ENCODE data around the gene MYBBP1A.

Gene MYBBP1A

GRCh38 chr17:4555873-4556759 is 932 bp upstream of the MYBBP1A start:
- peaks cover 22% of the 10 kb centered on the region for H3K79me2 ChIP-seq (ENCODE audit: control insufficient read depth, insufficient read depth, low read length, unreplicated experiment)
- H3K27me3 ChIP-seq (ENCODE audit: insufficient read depth, low read length), result no peaks in the 10 kb centered on the region
- H3K4me1 ChIP-seq (ENCODE audit: control insufficient read depth, insufficient read depth, low read length, unreplicated experiment), result peaks cover 15% of the 10 kb centered on the region
- H3K27ac ChIP-seq (ENCODE audit: low read depth, low read length), result peak overlapping the region; percentile 44; the same call in 1 of the 2 replicates
- peak overlapping the region; percentile 78 for H2AFZ ChIP-seq (ENCODE audit: low read length, unreplicated experiment)
- peak overlapping the region; percentile 75 for H3K4me3 ChIP-seq (ENCODE audit: low read depth, low read length)
- H3K36me3 ChIP-seq (ENCODE audit: insufficient read depth, low read length), result peaks cover 10% of the 10 kb centered on the region; the same call in 1 of the 2 replicates

DNA sequence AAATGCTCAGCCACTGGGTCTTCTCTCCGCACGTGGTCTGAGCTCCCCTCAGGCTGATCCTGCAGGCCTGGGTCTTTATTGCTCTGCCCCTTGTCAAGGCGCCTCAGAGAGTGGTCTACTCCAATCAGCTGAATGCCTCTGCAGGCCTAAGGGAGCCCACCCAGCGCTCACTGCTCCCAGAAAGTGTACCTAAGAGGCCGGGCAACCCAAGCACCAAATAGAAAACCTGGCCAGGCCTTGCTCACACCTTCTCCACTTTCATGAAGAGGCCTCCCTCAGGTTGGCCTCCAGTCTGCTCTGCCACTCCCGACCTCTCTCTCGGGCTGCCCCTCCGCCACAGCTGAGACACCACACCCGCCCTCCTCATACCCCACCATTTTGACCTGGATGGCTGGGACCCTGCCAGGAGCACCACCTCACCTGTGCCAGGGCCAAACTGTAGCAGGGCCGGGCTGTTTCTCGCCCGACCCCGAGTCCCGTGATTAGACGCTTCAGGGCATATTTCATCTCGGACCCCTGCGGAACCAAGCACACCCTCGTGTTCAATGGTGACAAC is 665 bp downstream of the MYBBP1A start:
- no peaks in the 10 kb centered on the region for H3K27me3 ChIP-seq (ENCODE audit: insufficient read depth, low read length)
- peaks cover 22% of the 10 kb centered on the region; the same call in 1 of the 2 replicates for H3K36me3 ChIP-seq (ENCODE audit: insufficient read depth, low read length)
- H3K27ac ChIP-seq (ENCODE audit: low read depth, low read length), result no peak overlapping the region
- H3K79me2 ChIP-seq (ENCODE audit: control insufficient read depth, insufficient read depth, low read length, unreplicated experiment), result peaks cover 22% of the 10 kb centered on the region
- peaks cover 15% of the 10 kb centered on the region for H3K4me1 ChIP-seq (ENCODE audit: control insufficient read depth, insufficient read depth, low read length, unreplicated experiment)
- H3K4me3 ChIP-seq (ENCODE audit: low read depth, low read length), result peak overlapping the region; percentile 75
- H2AFZ ChIP-seq (ENCODE audit: low read length, unreplicated experiment), result no peak overlapping the region

GRCh38 chr17:4553669-4554068 is 1.5 kb downstream of the MYBBP1A start:
- peaks cover 22% of the 10 kb centered on the region; the same call in 1 of the 2 replicates for H3K36me3 ChIP-seq (ENCODE audit: insufficient read depth, low read length)
- peak overlapping the region; percentile 75 for H3K4me3 ChIP-seq (ENCODE audit: low read depth, low read length)
- H3K27ac ChIP-seq (ENCODE audit: low read depth, low read length), result no peak overlapping the region
- peaks cover 19% of the 10 kb centered on the region for H3K4me1 ChIP-seq (ENCODE audit: control insufficient read depth, insufficient read depth, low read length, unreplicated experiment)
- H3K79me2 ChIP-seq (ENCODE audit: control insufficient read depth, insufficient read depth, low read length, unreplicated experiment), result peaks cover 22% of the 10 kb centered on the region
- H2AFZ ChIP-seq (ENCODE audit: low read length, unreplicated experiment), result no peak overlapping the region
- H3K27me3 ChIP-seq (ENCODE audit: insufficient read depth, low read length), result no peaks in the 10 kb centered on the region

- H3K36me3 ChIP-seq (ENCODE audit: insufficient read depth, low read length), result peaks cover 29% of the 10 kb centered on the region; the same call in 1 of the 2 replicates
- H3K79me2 ChIP-seq (ENCODE audit: control insufficient read depth, insufficient read depth, low read length, unreplicated experiment), result peaks cover 22% of the 10 kb centered on the region
Observed at GRCh38 chr17:4551796-4552525, 3.2 kb downstream of the MYBBP1A start.

DNA sequence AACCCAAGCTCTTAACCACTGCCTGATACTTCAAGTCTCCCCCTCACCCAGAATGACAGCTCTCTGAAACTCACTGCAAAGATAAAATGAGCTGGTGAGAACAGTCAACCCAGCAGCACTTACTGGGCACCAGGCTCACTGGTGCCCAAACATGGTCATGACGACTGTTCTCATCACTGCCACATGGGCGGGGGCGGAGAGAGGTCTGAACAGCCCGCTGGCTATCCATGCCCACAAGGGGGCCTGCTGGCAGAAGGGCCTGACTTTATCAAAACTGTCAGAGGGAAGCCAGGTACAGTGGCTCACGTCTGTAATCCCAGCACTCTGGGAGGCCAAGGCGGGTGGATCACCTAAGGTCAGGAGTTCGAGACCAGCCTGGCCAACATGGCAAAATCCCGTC is 4.0 kb downstream of the MYBBP1A start:
- Histone ChIP-seq H3K36me3 (ENCODE audit: insufficient read depth, low read length) (peaks cover 29% of the 10 kb centered on the region; the same call in 1 of the 2 replicates), H3K79me2 (ENCODE audit: control insufficient read depth, insufficient read depth, low read length, unreplicated experiment) (peaks cover 22% of the 10 kb centered on the region), H3K4me1 (ENCODE audit: control insufficient read depth, insufficient read depth, low read length, unreplicated experiment) (peaks cover 18% of the 10 kb centered on the region), H2AFZ (ENCODE audit: low read length, unreplicated experiment) (no peak overlapping the region), H3K27me3 (ENCODE audit: insufficient read depth, low read length) (no peaks in the 10 kb centered on the region), H3K27ac (ENCODE audit: low read depth, low read length) (no peak overlapping the region), H3K4me3 (ENCODE audit: low read depth, low read length) (no peak overlapping the region)

More at GRCh38 chr17:4551796-4552525, 3.2 kb downstream of the MYBBP1A start:
- Histone ChIP-seq H3K4me3 (ENCODE audit: low read depth, low read length) (no peak overlapping the region), H3K27me3 (ENCODE audit: insufficient read depth, low read length) (no peaks in the 10 kb centered on the region), H3K4me1 (ENCODE audit: control insufficient read depth, insufficient read depth, low read length, unreplicated experiment) (peaks cover 19% of the 10 kb centered on the region), H2AFZ (ENCODE audit: low read length, unreplicated experiment) (no peak overlapping the region), H3K27ac (ENCODE audit: low read depth, low read length) (no peak overlapping the region)

DNA sequence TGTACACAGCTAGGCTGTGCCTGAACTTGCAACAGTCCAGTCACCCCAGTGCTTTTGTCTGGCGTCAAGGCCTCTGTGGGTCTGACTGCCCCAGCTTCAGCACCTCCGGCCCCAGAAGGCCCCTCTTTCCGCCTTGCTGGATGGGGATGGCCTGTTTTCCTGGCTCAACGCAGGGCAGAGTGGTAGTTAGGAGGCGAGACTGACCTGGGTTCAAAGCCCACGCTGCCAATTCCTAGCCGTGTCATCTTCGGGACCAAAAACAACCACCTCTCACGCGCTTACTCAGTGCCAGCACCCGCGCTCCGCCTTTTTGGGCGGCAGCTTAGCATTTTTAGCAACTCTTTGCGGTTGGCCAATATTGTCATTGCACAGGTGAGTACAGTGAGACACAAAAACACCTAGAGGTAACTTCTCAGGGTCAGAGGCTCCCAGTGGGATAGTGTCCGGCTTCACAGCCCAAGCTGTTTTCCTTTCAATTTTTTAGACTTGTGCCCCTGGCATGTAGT is 4.6 kb downstream of the MYBBP1A start:
- Histone ChIP-seq H3K79me2 (ENCODE audit: control insufficient read depth, insufficient read depth, low read length, unreplicated experiment) (peaks cover 22% of the 10 kb centered on the region), H3K36me3 (ENCODE audit: insufficient read depth, low read length) (peaks cover 29% of the 10 kb centered on the region; the same call in 1 of the 2 replicates), H3K27me3 (ENCODE audit: insufficient read depth, low read length) (no peaks in the 10 kb centered on the region), H3K4me3 (ENCODE audit: low read depth, low read length) (no peak overlapping the region), H2AFZ (ENCODE audit: low read length, unreplicated experiment) (no peak overlapping the region), H3K4me1 (ENCODE audit: control insufficient read depth, insufficient read depth, low read length, unreplicated experiment) (peaks cover 12% of the 10 kb centered on the region), H3K27ac (ENCODE audit: low read depth, low read length) (no peak overlapping the region)

GRCh38 chr17:4549781-4550533 is 5.2 kb downstream of the MYBBP1A start:
- H3K27me3 ChIP-seq (ENCODE audit: insufficient read depth, low read length), result no peaks in the 10 kb centered on the region
- H3K27ac ChIP-seq (ENCODE audit: low read depth, low read length), result no peak overlapping the region
- peaks cover 20% of the 10 kb centered on the region for H3K79me2 ChIP-seq (ENCODE audit: control insufficient read depth, insufficient read depth, low read length, unreplicated experiment)
- peaks cover 29% of the 10 kb centered on the region; the same call in 1 of the 2 replicates for H3K36me3 ChIP-seq (ENCODE audit: insufficient read depth, low read length)
- H3K4me1 ChIP-seq (ENCODE audit: control insufficient read depth, insufficient read depth, low read length, unreplicated experiment), result peaks cover 12% of the 10 kb centered on the region
- no peak overlapping the region for H2AFZ ChIP-seq (ENCODE audit: low read length, unreplicated experiment)
- no peak overlapping the region for H3K4me3 ChIP-seq (ENCODE audit: low read depth, low read length)

DNA sequence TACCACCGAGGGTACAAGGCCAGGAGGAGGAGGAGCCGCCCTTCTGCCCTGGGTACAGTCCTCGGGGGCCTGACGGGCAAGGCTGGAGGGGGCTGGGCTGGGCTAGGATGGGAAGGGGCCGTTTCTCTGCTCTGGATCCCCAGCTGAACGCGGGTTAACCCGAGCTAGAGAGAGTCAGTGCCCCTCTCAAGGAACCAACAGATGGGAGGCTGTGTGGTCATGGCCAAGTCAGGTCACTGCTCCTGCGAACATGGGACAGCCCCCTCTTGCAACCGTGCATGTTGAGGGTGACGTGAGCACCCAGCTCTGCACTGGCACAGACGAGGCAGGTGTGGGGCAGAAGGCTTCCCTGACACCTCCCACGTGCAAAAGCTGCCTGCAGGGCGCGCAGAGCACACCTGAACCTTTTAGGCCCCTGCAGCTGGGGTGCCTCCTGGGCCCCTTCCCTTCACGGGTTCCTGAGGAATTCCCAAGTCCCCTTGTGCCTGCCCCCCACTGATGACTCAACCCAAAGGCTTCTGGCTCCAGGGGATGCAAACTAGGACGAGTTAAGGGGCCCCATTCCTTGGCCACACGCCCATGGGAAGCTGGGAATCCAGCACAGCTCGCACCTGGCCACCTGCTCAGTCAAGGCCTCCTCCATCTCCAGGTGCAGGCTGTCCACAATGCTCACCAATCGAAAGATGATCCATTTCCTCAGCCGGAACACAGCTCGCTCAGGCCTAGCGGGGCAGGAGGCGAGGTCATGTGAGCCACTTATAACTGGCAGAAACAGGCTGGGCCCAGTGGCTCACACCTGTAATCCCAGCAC is 6.3 kb downstream of the MYBBP1A start:
- no peak overlapping the region for H3K27ac ChIP-seq (ENCODE audit: low read depth, low read length)
- no peak overlapping the region for H3K4me3 ChIP-seq (ENCODE audit: low read depth, low read length)
- peaks cover 29% of the 10 kb centered on the region; the same call in 1 of the 2 replicates for H3K36me3 ChIP-seq (ENCODE audit: insufficient read depth, low read length)
- no peak overlapping the region for H2AFZ ChIP-seq (ENCODE audit: low read length, unreplicated experiment)
- H3K4me1 ChIP-seq (ENCODE audit: control insufficient read depth, insufficient read depth, low read length, unreplicated experiment), result peaks cover 8% of the 10 kb centered on the region
- peaks cover 10% of the 10 kb centered on the region for H3K79me2 ChIP-seq (ENCODE audit: control insufficient read depth, insufficient read depth, low read length, unreplicated experiment)
- H3K27me3 ChIP-seq (ENCODE audit: insufficient read depth, low read length), result no peaks in the 10 kb centered on the region

DNA sequence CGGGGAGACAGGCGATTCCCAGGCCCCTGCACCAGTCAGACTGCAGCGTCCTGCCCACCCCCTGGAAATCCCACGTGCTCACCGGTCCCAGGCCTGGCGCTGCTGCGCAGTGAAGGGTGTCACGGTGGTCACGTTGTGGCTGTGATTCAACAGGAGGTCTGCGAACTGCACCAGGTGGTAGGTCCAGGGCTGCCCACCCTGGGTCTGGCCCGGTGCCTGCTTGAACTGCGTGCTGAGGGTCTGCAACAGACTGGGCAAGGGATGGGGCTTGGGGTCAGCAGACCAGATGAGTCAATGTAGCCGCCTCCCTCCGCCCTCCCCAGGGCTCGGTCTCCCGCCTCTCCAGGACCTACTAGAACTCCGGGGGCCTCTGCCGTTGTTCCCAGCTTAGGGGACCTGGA is 7.1 kb downstream of the MYBBP1A start:
- Histone ChIP-seq H2AFZ (ENCODE audit: low read length, unreplicated experiment) (no peak overlapping the region), H3K27me3 (ENCODE audit: insufficient read depth, low read length) (no peaks in the 10 kb centered on the region), H3K27ac (ENCODE audit: low read depth, low read length) (no peak overlapping the region), H3K36me3 (ENCODE audit: insufficient read depth, low read length) (peaks cover 27% of the 10 kb centered on the region; the same call in 1 of the 2 replicates), H3K4me3 (ENCODE audit: low read depth, low read length) (no peak overlapping the region), H3K4me1 (ENCODE audit: control insufficient read depth, insufficient read depth, low read length, unreplicated experiment) (peaks cover 4% of the 10 kb centered on the region), H3K79me2 (ENCODE audit: control insufficient read depth, insufficient read depth, low read length, unreplicated experiment) (peaks cover 3% of the 10 kb centered on the region)
